Gastroesophageal sphincter (tissue), 3 donors: ENCODE measurements around the gene KIAA1217.

Experiments used
- EP300 ChIP-seq: sonication (generic); formaldehyde crosslinking; IDR thresholded peaks from one replicate; pipeline ENCODE4 v1.6.1; 2017; ENCODE audit warnings: antibody characterized with exemption, mild to moderate bottlenecking
- POLR2A ChIP-seq, 2 donors: fragments of 450-650 bp; IDR thresholded peaks; one replicate each; pipeline ENCODE4 v1.6.1; 2017; ENCODE audit warnings: antibody characterized with exemption in 2 of 2, mild to moderate bottlenecking in 2 of 2, moderate library complexity in 1 of 2
- POLR2AphosphoS5 ChIP-seq: sonication (generic); formaldehyde crosslinking; IDR thresholded peaks from one replicate; pipeline ENCODE4 v1.6.1; 2017; ENCODE audit warnings: antibody characterized with exemption
- TF ChIP-seq, protein P1 (sequence below), 4 experiments: fragments of 200-600 bp in 2 of 4; fragments of 450-650 bp in 2 of 4; sonication (generic) in 1 of 4; IDR thresholded peaks; one replicate each; pipeline ENCODE4 v1.5.1; 2017 to 2019; ENCODE audit warnings: antibody characterized with exemption in 4 of 4, mild to moderate bottlenecking in 2 of 4, moderate library complexity in 2 of 4

DNA sequence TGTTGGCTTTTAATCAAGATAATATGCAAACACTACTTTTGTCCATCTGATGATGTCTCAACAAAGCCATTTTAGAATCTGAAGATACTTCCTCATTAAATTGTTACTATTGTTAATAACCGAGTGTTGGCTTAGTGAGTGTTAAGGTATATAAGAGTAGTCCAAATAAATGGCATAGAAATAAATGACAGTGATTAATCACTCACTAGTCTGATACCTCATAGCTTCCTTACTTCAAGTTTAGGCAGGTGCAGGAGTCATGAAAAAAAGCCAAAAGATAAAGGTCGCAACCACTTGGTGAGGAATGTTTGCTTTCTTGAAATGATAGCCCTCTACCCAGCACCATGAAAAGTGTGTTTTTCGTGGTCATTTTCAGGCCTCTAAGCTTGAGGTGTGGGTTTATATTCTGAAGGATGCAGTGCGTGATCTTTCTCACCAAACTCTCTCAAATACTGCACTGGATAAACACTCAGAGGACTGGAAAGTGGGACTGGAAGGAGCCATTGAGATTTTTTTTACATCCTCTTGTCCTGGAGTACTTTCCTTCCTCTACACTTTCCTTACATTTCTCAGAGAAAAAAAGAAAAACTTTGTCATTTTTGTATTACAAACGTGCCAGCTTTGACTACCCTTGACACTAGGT lies 138.1 kb downstream of the KIAA1217 start:
- TF ChIP-seq POLR2AphosphoS5 (no peak), POLR2A (IDR thresholded peaks at IDR 0.05) (no peak), EP300 (no peak)
- TF ChIP-seq, protein P1, sequence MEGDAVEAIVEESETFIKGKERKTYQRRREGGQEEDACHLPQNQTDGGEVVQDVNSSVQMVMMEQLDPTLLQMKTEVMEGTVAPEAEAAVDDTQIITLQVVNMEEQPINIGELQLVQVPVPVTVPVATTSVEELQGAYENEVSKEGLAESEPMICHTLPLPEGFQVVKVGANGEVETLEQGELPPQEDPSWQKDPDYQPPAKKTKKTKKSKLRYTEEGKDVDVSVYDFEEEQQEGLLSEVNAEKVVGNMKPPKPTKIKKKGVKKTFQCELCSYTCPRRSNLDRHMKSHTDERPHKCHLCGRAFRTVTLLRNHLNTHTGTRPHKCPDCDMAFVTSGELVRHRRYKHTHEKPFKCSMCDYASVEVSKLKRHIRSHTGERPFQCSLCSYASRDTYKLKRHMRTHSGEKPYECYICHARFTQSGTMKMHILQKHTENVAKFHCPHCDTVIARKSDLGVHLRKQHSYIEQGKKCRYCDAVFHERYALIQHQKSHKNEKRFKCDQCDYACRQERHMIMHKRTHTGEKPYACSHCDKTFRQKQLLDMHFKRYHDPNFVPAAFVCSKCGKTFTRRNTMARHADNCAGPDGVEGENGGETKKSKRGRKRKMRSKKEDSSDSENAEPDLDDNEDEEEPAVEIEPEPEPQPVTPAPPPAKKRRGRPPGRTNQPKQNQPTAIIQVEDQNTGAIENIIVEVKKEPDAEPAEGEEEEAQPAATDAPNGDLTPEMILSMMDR (IDR thresholded peaks at IDR 0.05) = no peak
